ENCODE measurements around the gene ELK4.

- TF ChIP-seq, protein P1, sequence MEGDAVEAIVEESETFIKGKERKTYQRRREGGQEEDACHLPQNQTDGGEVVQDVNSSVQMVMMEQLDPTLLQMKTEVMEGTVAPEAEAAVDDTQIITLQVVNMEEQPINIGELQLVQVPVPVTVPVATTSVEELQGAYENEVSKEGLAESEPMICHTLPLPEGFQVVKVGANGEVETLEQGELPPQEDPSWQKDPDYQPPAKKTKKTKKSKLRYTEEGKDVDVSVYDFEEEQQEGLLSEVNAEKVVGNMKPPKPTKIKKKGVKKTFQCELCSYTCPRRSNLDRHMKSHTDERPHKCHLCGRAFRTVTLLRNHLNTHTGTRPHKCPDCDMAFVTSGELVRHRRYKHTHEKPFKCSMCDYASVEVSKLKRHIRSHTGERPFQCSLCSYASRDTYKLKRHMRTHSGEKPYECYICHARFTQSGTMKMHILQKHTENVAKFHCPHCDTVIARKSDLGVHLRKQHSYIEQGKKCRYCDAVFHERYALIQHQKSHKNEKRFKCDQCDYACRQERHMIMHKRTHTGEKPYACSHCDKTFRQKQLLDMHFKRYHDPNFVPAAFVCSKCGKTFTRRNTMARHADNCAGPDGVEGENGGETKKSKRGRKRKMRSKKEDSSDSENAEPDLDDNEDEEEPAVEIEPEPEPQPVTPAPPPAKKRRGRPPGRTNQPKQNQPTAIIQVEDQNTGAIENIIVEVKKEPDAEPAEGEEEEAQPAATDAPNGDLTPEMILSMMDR (CRISPR knock-in tag; IDR thresholded peaks at IDR 0.05), result no peak
- no peak for TF ChIP-seq HMG20A (CRISPR knock-in tag; IDR thresholded peaks at IDR 0.05; ENCODE audit: borderline replicate concordance)
- TF ChIP-seq EZH2 (conservative IDR thresholded peaks at IDR 0.05; ENCODE audit: low read depth, low read length), result no peak
- TF ChIP-seq XBP1 (CRISPR knock-in tag; IDR thresholded peaks at IDR 0.05), result no peak
- TF ChIP-seq ZNF530 (CRISPR knock-in tag; IDR thresholded peaks at IDR 0.05; ENCODE audit: low read depth), result no peak
- TF ChIP-seq KLF11 (CRISPR knock-in tag; IDR thresholded peaks at IDR 0.05), result no peak
These were observed 5.6 kb downstream of the ELK4 start for GRCh38 chr1:205626216-205626615.
